K562 (cell line): ENCODE data around the gene KRT72. TPM values are rescaled to one million over a fixed set of nuclear protein-coding genes. Genes with fewer than 3 reads are reported as not detected.

ENCODE experiments used
- L3MBTL2 ChIP-seq: fragments of 450-650 bp; IDR thresholded peaks from 2 replicates; pipeline ENCODE4 v1.6.1; 2016; ENCODE audit warnings: mild to moderate bottlenecking, moderate library complexity
- NFIC ChIP-seq: fragments of 450-650 bp; IDR thresholded peaks from 2 replicates; pipeline ENCODE4 v1.6.1; 2017; ENCODE audit warnings: mild to moderate bottlenecking, inconsistent platforms
- TRIM24 ChIP-seq, 2 experiments: fragments of 450-650 bp; IDR thresholded peaks; 2 replicates each; pipeline ENCODE4 v1.6.1; 2016
- YBX1 ChIP-seq: fragments of 450-650 bp; IDR thresholded peaks from 2 replicates; pipeline ENCODE4 v1.7.1; 2016; ENCODE audit warnings: mild to moderate bottlenecking
- ZBTB17 ChIP-seq: fragments of 450-650 bp; formaldehyde crosslinking; IDR thresholded peaks from 2 replicates; pipeline ENCODE4 v1.4.0; 2020; ENCODE audit warnings: mild to moderate bottlenecking
- ZNF165 ChIP-seq: fragments of 250-450 bp; sonication (Bioruptor Pico); IDR thresholded peaks from 2 replicates; pipeline ENCODE4 v1.4.0; 2020; ENCODE audit warnings: borderline replicate concordance
- ZNF318 ChIP-seq, 2 experiments: fragments of 450-650 bp; IDR thresholded peaks; 2 replicates each; pipeline ENCODE4 v1.6.1; 2016; ENCODE audit warnings: mild to moderate bottlenecking in 2 of 2, borderline replicate concordance in 1 of 2, low read depth in 1 of 2, moderate library complexity in 1 of 2
- ZNF444 ChIP-seq: fragments of 250-450 bp; sonication (Bioruptor Pico); IDR thresholded peaks from 2 replicates; pipeline ENCODE4 v1.4.0; 2020; ENCODE audit warnings: mild to moderate bottlenecking, moderate library complexity
- ZNF584 ChIP-seq: fragments of 200-800 bp; sonication (Bioruptor generic); IDR thresholded peaks from 2 replicates; pipeline ENCODE4 v1.6.1; 2016; ENCODE audit warnings: low read depth, mild to moderate bottlenecking, missing genetic modification characterization, missing compliant biosample characterization
- ZNF785 ChIP-seq: fragments of 250-450 bp; sonication (Bioruptor Pico); IDR thresholded peaks from 2 replicates; pipeline ENCODE4 v1.4.0; 2020; ENCODE audit warnings: mild to moderate bottlenecking
- polyA plus RNA-seq, 8 experiments: library from polyadenylated mRNA; depleted of rRNA in 4 of 8; stranded (reverse) in 5 of 8; unstranded in 3 of 8; fragments of >200 nt; fragmentation: Nextera tagmentation in 2 of 8; fragmentation: Illumina TruSeq in 1 of 8; extraction: Ambion mirVana in 2 of 8; extraction: Trizol in 1 of 8; gene quantifications; 2 replicates each; pipeline versions ENCODE4 v1.2.1 to v1.2.3, GENCODE V29; 2011 to 2014; ENCODE audit warnings: inconsistent platforms in 1 of 8, missing spikeins in 1 of 8
- total RNA-seq, 7 experiments: library from RNA; depleted of rRNA in 6 of 7; stranded (reverse); fragments of >200 nt in 6 of 7; fragmentation: Illumina TruSeq in 2 of 7; extraction: Trizol in 2 of 7; gene quantifications; 2 replicates each; pipeline versions ENCODE4 v1.2.1 to v1.2.3, GENCODE V29; 2011 to 2021; ENCODE audit warnings: low replicate concordance in 1 of 7
- TF ChIP-seq, protein P1 (sequence below): fragments of 450-650 bp; IDR thresholded peaks from one replicate; pipeline ENCODE4 v1.6.1; 2018; ENCODE audit warnings: mild to moderate bottlenecking, moderate library complexity; ENCODE audit not compliant: partially characterized antibody
- TF ChIP-seq, protein P2 (sequence below): fragments of 450-650 bp; conservative IDR thresholded peaks from 2 replicates; pipeline ENCODE4 v1.6.1; 2016; ENCODE audit warnings: missing genetic modification characterization, low read depth, mild to moderate bottlenecking, missing compliant biosample characterization, moderate library complexity

Gene KRT72
- total and polyA plus RNA-seq, 9 of the 15 experiments (the other 6 are each of a cell fraction or from before 2014, with no cell fraction given): not detected

- TF ChIP-seq ZNF318 (IDR thresholded peaks at IDR 0.05; ENCODE audit: borderline replicate concordance in 1 of 2, low read depth in 1 of 2) (peak in 1 of 2 experiments; percentile 100; a peak in 2 of 4 replicates), NFIC (no peak), ZNF584 (CRISPR knock-in tag) (no peak), ZNF165 (CRISPR knock-in tag) (no peak), ZNF444 (CRISPR knock-in tag) (no peak), L3MBTL2 (no peak), YBX1 (peak; percentile 100), TRIM24 (IDR thresholded peaks at IDR 0.05) (0 out of 4 replicates have a peak, but pooled peaks of 1 of the 2 experiments have one; percentile 12), ZNF785 (CRISPR knock-in tag) (no peak), ZBTB17 (CRISPR knock-in tag) (no peak)
- TF ChIP-seq, protein P1, sequence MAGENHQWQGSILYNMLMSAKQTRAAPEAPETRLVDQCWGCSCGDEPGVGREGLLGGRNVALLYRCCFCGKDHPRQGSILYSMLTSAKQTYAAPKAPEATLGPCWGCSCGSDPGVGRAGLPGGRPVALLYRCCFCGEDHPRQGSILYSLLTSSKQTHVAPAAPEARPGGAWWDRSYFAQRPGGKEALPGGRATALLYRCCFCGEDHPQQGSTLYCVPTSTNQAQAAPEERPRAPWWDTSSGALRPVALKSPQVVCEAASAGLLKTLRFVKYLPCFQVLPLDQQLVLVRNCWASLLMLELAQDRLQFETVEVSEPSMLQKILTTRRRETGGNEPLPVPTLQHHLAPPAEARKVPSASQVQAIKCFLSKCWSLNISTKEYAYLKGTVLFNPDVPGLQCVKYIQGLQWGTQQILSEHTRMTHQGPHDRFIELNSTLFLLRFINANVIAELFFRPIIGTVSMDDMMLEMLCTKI: no peak
- TF ChIP-seq, protein P2, sequence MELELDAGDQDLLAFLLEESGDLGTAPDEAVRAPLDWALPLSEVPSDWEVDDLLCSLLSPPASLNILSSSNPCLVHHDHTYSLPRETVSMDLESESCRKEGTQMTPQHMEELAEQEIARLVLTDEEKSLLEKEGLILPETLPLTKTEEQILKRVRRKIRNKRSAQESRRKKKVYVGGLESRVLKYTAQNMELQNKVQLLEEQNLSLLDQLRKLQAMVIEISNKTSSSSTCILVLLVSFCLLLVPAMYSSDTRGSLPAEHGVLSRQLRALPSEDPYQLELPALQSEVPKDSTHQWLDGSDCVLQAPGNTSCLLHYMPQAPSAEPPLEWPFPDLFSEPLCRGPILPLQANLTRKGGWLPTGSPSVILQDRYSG (tag): no peak
These were observed 44.0 kb upstream of the KRT72 start (continued) for GRCh38 chr12:52645120-52645761.
